ENCODE results near the gene SEMA5A. TPM values are rescaled to one million over a fixed set of nuclear protein-coding genes. Genes with fewer than 3 reads are reported as not detected.

SEMA5A gene
- polyA plus RNA-seq, 3 donors: not detected

- H3K9me3 Mint-ChIP-seq: peaks cover 0 to 9% (median 0%) of the 10 kb centered on the region in 7 donors
- no peak overlapping the region for H3K9ac ChIP-seq (ENCODE audit: insufficient read depth, low read length, poor library complexity, severe bottlenecking)
- H3K4me2 ChIP-seq (replicated peaks; ENCODE audit: extremely low read depth, low read length, poor library complexity, severe bottlenecking): no peak overlapping the region
- H3K27ac Mint-ChIP-seq: no peak overlapping the region
- TF ChIP-seq CTCF (IDR thresholded peaks at IDR 0.05): no peak
- no CpG with 5 or more reads among the region's 4 CpGs for WGBS (ENCODE audit: insufficient coverage)
- H3K27ac ChIP-seq (ENCODE audit: low read depth in 1 of 2, low read length in 2 of 2): no peak overlapping the region
- no peak overlapping the region for H2AFZ ChIP-seq (ENCODE audit: insufficient read depth, low read depth, low read length, poor library complexity, severe bottlenecking)
- no peaks in the 10 kb centered on the region for H3K36me3 Mint-ChIP-seq
- intact Hi-C loops (cut with micrococcal nuclease): no loop called here
- no peaks in the 10 kb centered on the region for H3K9me3 ChIP-seq (replicated peaks in 1 of 2; ENCODE audit: control insufficient read depth in 1 of 2, insufficient read depth in 1 of 2, low read length in 2 of 2)
- H3K4me1 Mint-ChIP-seq: no peaks in the 10 kb centered on the region
- DNase-seq: no peak
- H3K4me1 ChIP-seq (ENCODE audit: control insufficient read depth in 1 of 2, insufficient read depth in 2 of 2, low read length in 2 of 2): no peaks in the 10 kb centered on the region
- no peaks in the 10 kb centered on the region for H3K79me2 ChIP-seq (ENCODE audit: insufficient read depth, low read length)
- H4K20me1 ChIP-seq (ENCODE audit: insufficient read depth, low read length): no peaks in the 10 kb centered on the region
- no peaks in the 10 kb centered on the region for H3K27me3 ChIP-seq (ENCODE audit: control insufficient read depth in 2 of 2, insufficient read depth in 2 of 2, low read length in 2 of 2)
- no peak overlapping the region for H3K4me3 Mint-ChIP-seq
- H3K4me3 ChIP-seq (replicated peaks in 1 of 3; ENCODE audit: low read depth in 2 of 3, low read length in 3 of 3): no peak overlapping the region
- peaks cover 2 to 4% (median 2%) of the 10 kb centered on the region in 3 donors for H3K27me3 Mint-ChIP-seq (ENCODE audit: low read depth in 3 of 3)
- H3K36me3 ChIP-seq (replicated peaks in 1 of 2; ENCODE audit: control insufficient read depth in 1 of 2, insufficient read depth in 2 of 2, low read length in 2 of 2): no peaks in the 10 kb centered on the region
These were observed 10.1 kb upstream of the SEMA5A start for GRCh38 chr5:9555961-9556360.

- intact Hi-C loops (cut with micrococcal nuclease): no loop called here
- Mint-ChIP-seq H3K27ac (no peak overlapping the region), H3K9me3 (peaks cover 0 to 9% (median 0%) of the 10 kb centered on the region in 7 donors), H3K36me3 (no peaks in the 10 kb centered on the region), H3K27me3 (ENCODE audit: low read depth in 3 of 3) (peaks cover 0 to 4% (median 2%) of the 10 kb centered on the region in 3 donors), H3K4me1 (no peaks in the 10 kb centered on the region), H3K4me3 (no peak overlapping the region)
- WGBS (ENCODE audit: insufficient coverage): 96% methylated on average over 4 of the region's 5 CpGs
- Histone ChIP-seq H3K36me3 (replicated peaks in 1 of 2; ENCODE audit: control insufficient read depth in 1 of 2, insufficient read depth in 2 of 2, low read length in 2 of 2) (no peaks in the 10 kb centered on the region), H2AFZ (ENCODE audit: insufficient read depth, low read depth, low read length, poor library complexity, severe bottlenecking) (no peak overlapping the region), H4K20me1 (ENCODE audit: insufficient read depth, low read length) (no peaks in the 10 kb centered on the region), H3K27ac (ENCODE audit: low read depth in 1 of 2, low read length in 2 of 2) (no peak overlapping the region), H3K9ac (ENCODE audit: insufficient read depth, low read length, poor library complexity, severe bottlenecking) (no peak overlapping the region), H3K4me1 (ENCODE audit: control insufficient read depth in 1 of 2, insufficient read depth in 2 of 2, low read length in 2 of 2) (no peaks in the 10 kb centered on the region), H3K4me2 (replicated peaks; ENCODE audit: extremely low read depth, low read length, poor library complexity, severe bottlenecking) (no peak overlapping the region), H3K9me3 (replicated peaks in 1 of 2; ENCODE audit: control insufficient read depth in 1 of 2, insufficient read depth in 1 of 2, low read length in 2 of 2) (no peaks in the 10 kb centered on the region), H3K4me3 (replicated peaks in 1 of 3; ENCODE audit: low read depth in 2 of 3, low read length in 3 of 3) (no peak overlapping the region), H3K79me2 (ENCODE audit: insufficient read depth, low read length) (no peaks in the 10 kb centered on the region), H3K27me3 (ENCODE audit: control insufficient read depth in 2 of 2, insufficient read depth in 2 of 2, low read length in 2 of 2) (no peaks in the 10 kb centered on the region)
- TF ChIP-seq CTCF (IDR thresholded peaks at IDR 0.05): no peak
- no peak for DNase-seq
These were observed 8.2 kb upstream of the SEMA5A start for GRCh38 chr5:9554122-9554521.
